ENCODE results near the gene FGF2. TPM values are rescaled to one million over a fixed set of nuclear protein-coding genes. Genes with fewer than 3 reads are reported as not detected.
"Not testable (repeated sequence)": the region's sequence is repeated elsewhere in the genome, so short reads cannot be mapped to it uniquely, and the experiment has no call there.

The FGF2 gene
- total RNA-seq, 1 donor from 2014 or later, result 26.1 TPM

DNA sequence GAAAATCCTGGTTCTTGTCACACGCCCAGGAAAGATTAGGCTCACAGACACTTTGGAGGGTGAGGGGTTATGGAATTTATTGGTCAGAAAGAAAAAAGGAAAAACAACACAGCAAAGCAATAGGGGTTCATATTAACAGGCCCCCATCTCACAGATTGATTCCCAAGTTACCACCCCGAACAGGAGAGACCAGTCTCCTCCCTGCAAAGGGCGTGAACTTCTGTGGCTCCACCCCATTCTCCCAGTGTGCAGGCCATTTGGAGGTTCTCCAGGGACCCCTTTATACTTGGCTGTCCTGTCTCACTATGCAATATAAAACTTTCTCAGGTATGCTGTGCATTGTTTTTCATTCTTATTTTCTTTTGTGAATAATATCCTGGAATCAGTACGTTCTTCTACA lies 7.4 kb downstream of the FGF2 start:
- H3K36me3 Mint-ChIP-seq (ENCODE audit: low read depth, unreplicated experiment), result peaks cover under 1% of the 10 kb centered on the region
- no peak overlapping the region for H3K27ac Mint-ChIP-seq (ENCODE audit: unreplicated experiment)

GRCh38 chr4:122836941-122837340 lies 10.3 kb downstream of the FGF2 start:
- Mint-ChIP-seq H3K4me3 (ENCODE audit: unreplicated experiment) (no peak overlapping the region), H3K27me3 (ENCODE audit: unreplicated experiment) (peaks cover 3% of the 10 kb centered on the region), H3K9me3 (ENCODE audit: unreplicated experiment) (no peaks in the 10 kb centered on the region), H3K36me3 (ENCODE audit: low read depth, unreplicated experiment) (peaks cover 11% of the 10 kb centered on the region), H3K27ac (ENCODE audit: unreplicated experiment) (no peak overlapping the region), H3K4me1 (ENCODE audit: unreplicated experiment) (peaks cover 8% of the 10 kb centered on the region)
- TF ChIP-seq, protein P1, sequence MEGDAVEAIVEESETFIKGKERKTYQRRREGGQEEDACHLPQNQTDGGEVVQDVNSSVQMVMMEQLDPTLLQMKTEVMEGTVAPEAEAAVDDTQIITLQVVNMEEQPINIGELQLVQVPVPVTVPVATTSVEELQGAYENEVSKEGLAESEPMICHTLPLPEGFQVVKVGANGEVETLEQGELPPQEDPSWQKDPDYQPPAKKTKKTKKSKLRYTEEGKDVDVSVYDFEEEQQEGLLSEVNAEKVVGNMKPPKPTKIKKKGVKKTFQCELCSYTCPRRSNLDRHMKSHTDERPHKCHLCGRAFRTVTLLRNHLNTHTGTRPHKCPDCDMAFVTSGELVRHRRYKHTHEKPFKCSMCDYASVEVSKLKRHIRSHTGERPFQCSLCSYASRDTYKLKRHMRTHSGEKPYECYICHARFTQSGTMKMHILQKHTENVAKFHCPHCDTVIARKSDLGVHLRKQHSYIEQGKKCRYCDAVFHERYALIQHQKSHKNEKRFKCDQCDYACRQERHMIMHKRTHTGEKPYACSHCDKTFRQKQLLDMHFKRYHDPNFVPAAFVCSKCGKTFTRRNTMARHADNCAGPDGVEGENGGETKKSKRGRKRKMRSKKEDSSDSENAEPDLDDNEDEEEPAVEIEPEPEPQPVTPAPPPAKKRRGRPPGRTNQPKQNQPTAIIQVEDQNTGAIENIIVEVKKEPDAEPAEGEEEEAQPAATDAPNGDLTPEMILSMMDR (IDR thresholded peaks at IDR 0.05; ENCODE audit: unreplicated experiment), result no peak
- no peak for DNase-seq (ENCODE audit: low spot score)

More for the DNA sequence above, 7.4 kb downstream of the FGF2 start:
- TF ChIP-seq, protein P1 (IDR thresholded peaks at IDR 0.05; ENCODE audit: unreplicated experiment), result no peak
- Mint-ChIP-seq H3K4me1 (ENCODE audit: unreplicated experiment) (peaks cover 20% of the 10 kb centered on the region), H3K4me3 (ENCODE audit: unreplicated experiment) (peak overlapping the region; percentile 2), H3K27me3 (ENCODE audit: unreplicated experiment) (peaks cover 3% of the 10 kb centered on the region), H3K9me3 (ENCODE audit: unreplicated experiment) (no peaks in the 10 kb centered on the region)
- no peak for DNase-seq (ENCODE audit: low spot score)

GRCh38 chr4:122838034-122838433 lies 11.4 kb downstream of the FGF2 start:
- no peaks in the 10 kb centered on the region for H3K9me3 Mint-ChIP-seq (ENCODE audit: unreplicated experiment)
- H3K27me3 Mint-ChIP-seq (ENCODE audit: unreplicated experiment), result peaks cover 3% of the 10 kb centered on the region
- peaks cover 13% of the 10 kb centered on the region for H3K36me3 Mint-ChIP-seq (ENCODE audit: low read depth, unreplicated experiment)
- no peak overlapping the region for H3K27ac Mint-ChIP-seq (ENCODE audit: unreplicated experiment)
- H3K4me1 Mint-ChIP-seq (ENCODE audit: unreplicated experiment), result peaks cover 2% of the 10 kb centered on the region
- DNase-seq (ENCODE audit: low spot score), result no peak
- H3K4me3 Mint-ChIP-seq (ENCODE audit: unreplicated experiment), result no peak overlapping the region
- TF ChIP-seq, protein P1 (IDR thresholded peaks at IDR 0.05; ENCODE audit: unreplicated experiment), result no peak

- no peak for DNase-seq (ENCODE audit: low spot score)
- Mint-ChIP-seq H3K27ac (ENCODE audit: unreplicated experiment) (no peak overlapping the region), H3K4me1 (ENCODE audit: unreplicated experiment) (peaks cover 22% of the 10 kb centered on the region), H3K27me3 (ENCODE audit: unreplicated experiment) (no peaks in the 10 kb centered on the region), H3K9me3 (ENCODE audit: unreplicated experiment) (no peaks in the 10 kb centered on the region), H3K36me3 (ENCODE audit: low read depth, unreplicated experiment) (peaks cover 22% of the 10 kb centered on the region), H3K4me3 (ENCODE audit: unreplicated experiment) (no peak overlapping the region)
- TF ChIP-seq, protein P1 (IDR thresholded peaks at IDR 0.05; ENCODE audit: unreplicated experiment), result no peak
Observed at GRCh38 chr4:122842392-122842791, 15.8 kb downstream of the FGF2 start.

- peaks cover 22% of the 10 kb centered on the region for H3K36me3 Mint-ChIP-seq (ENCODE audit: low read depth, unreplicated experiment)
- no peaks in the 10 kb centered on the region for H3K27me3 Mint-ChIP-seq (ENCODE audit: unreplicated experiment)
- no peak overlapping the region for H3K27ac Mint-ChIP-seq (ENCODE audit: unreplicated experiment)
Observed at GRCh38 chr4:122842984-122843531, 16.4 kb downstream of the FGF2 start.

GRCh38 chr4:122844391-122844790 lies 17.8 kb downstream of the FGF2 start:
- Mint-ChIP-seq H3K36me3 (ENCODE audit: low read depth, unreplicated experiment) (peaks cover 30% of the 10 kb centered on the region), H3K4me1 (ENCODE audit: unreplicated experiment) (peaks cover 30% of the 10 kb centered on the region)
- DNase-seq (ENCODE audit: low spot score); H3K9me3 Mint-ChIP-seq (ENCODE audit: unreplicated experiment); H3K27ac Mint-ChIP-seq (ENCODE audit: unreplicated experiment); H3K27me3 Mint-ChIP-seq (ENCODE audit: unreplicated experiment); H3K4me3 Mint-ChIP-seq (ENCODE audit: unreplicated experiment): not testable (repeated sequence)

More at GRCh38 chr4:122842984-122843531, 16.4 kb downstream of the FGF2 start:
- Mint-ChIP-seq H3K4me3 (ENCODE audit: unreplicated experiment) (no peak overlapping the region), H3K4me1 (ENCODE audit: unreplicated experiment) (peaks cover 23% of the 10 kb centered on the region), H3K9me3 (ENCODE audit: unreplicated experiment) (no peaks in the 10 kb centered on the region)
- TF ChIP-seq, protein P1 (IDR thresholded peaks at IDR 0.05; ENCODE audit: unreplicated experiment), result no peak
- DNase-seq (ENCODE audit: low spot score), result no peak

All from endothelial cell (in vitro differentiated cells).